ENCODE measurements around the gene CBL. TPM values are rescaled to one million over a fixed set of nuclear protein-coding genes. Genes with fewer than 3 reads are reported as not detected.

Gene CBL
- polyA plus RNA-seq, 3 donors, result 7.6 to 24.0 (median 23.1) TPM

- Histone ChIP-seq H4K20me1 (ENCODE audit: insufficient read depth, low read length) (peaks cover 9% of the 10 kb centered on the region), H3K36me3 (replicated peaks in 1 of 2; ENCODE audit: control insufficient read depth in 1 of 2, insufficient read depth in 2 of 2, low read length in 2 of 2) (no peaks in the 10 kb centered on the region), H3K4me3 (replicated peaks in 1 of 3; ENCODE audit: low read depth in 2 of 3, low read length in 3 of 3) (no peak overlapping the region), H3K9ac (ENCODE audit: insufficient read depth, low read length, poor library complexity, severe bottlenecking) (no peak overlapping the region), H3K27ac (ENCODE audit: low read depth in 1 of 2, low read length in 2 of 2) (no peak overlapping the region), H2AFZ (ENCODE audit: insufficient read depth, low read depth, low read length, poor library complexity, severe bottlenecking) (no peak overlapping the region), H3K27me3 (ENCODE audit: control insufficient read depth in 2 of 2, insufficient read depth in 2 of 2, low read length in 2 of 2) (no peaks in the 10 kb centered on the region), H3K9me3 (replicated peaks in 1 of 2; ENCODE audit: control insufficient read depth in 1 of 2, insufficient read depth in 1 of 2, low read length in 2 of 2) (no peaks in the 10 kb centered on the region), H3K4me2 (replicated peaks; ENCODE audit: extremely low read depth, low read length, poor library complexity, severe bottlenecking) (no peak overlapping the region), H3K4me1 (ENCODE audit: control insufficient read depth in 1 of 2, insufficient read depth in 2 of 2, low read length in 2 of 2) (peaks cover 21 to 29% of the 10 kb centered on the region in 2 donors), H3K79me2 (ENCODE audit: insufficient read depth, low read length) (peaks cover 14% of the 10 kb centered on the region)
- peaks cover 26% of the 10 kb centered on the region for H3K4me1 Mint-ChIP-seq
- no peaks in the 10 kb centered on the region for H3K36me3 Mint-ChIP-seq
- H3K27ac Mint-ChIP-seq, result no peak overlapping the region
- H3K4me3 Mint-ChIP-seq, result no peak overlapping the region
- 92% methylated on average over 2 of the region's 7 CpGs for WGBS (ENCODE audit: insufficient coverage)
- TF ChIP-seq CTCF (IDR thresholded peaks at IDR 0.05), result no peak
- no peaks in the 10 kb centered on the region for H3K9me3 Mint-ChIP-seq
- intact Hi-C loops (cut with micrococcal nuclease), result no loop called here
- H3K27me3 Mint-ChIP-seq (ENCODE audit: low read depth in 3 of 3), result no peaks in the 10 kb centered on the region
- DNase-seq, result no peak
Measured at GRCh38 chr11:119202554-119202953, 3.6 kb upstream of the CBL start.

- H3K79me2 ChIP-seq (ENCODE audit: insufficient read depth, low read length), result peaks cover 29% of the 10 kb centered on the region
- H3K4me2 ChIP-seq (replicated peaks; ENCODE audit: extremely low read depth, low read length, poor library complexity, severe bottlenecking), result no peak overlapping the region
- H3K4me3 Mint-ChIP-seq, result no peak overlapping the region
- H4K20me1 ChIP-seq (ENCODE audit: insufficient read depth, low read length), result peaks cover 24% of the 10 kb centered on the region
- intact Hi-C loops (cut with micrococcal nuclease), result no loop called here
- H2AFZ ChIP-seq (ENCODE audit: insufficient read depth, low read depth, low read length, poor library complexity, severe bottlenecking), result no peak overlapping the region
- TF ChIP-seq CTCF (IDR thresholded peaks at IDR 0.05), result no peak
- peak overlapping the region in 1 of 7 donors; percentile 93 for H3K27ac Mint-ChIP-seq
- H3K9me3 ChIP-seq (replicated peaks in 1 of 2; ENCODE audit: control insufficient read depth in 1 of 2, insufficient read depth in 1 of 2, low read length in 2 of 2), result no peaks in the 10 kb centered on the region
- H3K36me3 ChIP-seq (replicated peaks in 1 of 2; ENCODE audit: control insufficient read depth in 1 of 2, insufficient read depth in 2 of 2, low read length in 2 of 2), result no peaks in the 10 kb centered on the region
- H3K9ac ChIP-seq (ENCODE audit: insufficient read depth, low read length, poor library complexity, severe bottlenecking), result no peak overlapping the region
- H3K27me3 Mint-ChIP-seq (ENCODE audit: low read depth in 3 of 3), result no peaks in the 10 kb centered on the region
- 90% methylated on average over 7 of the region's 9 CpGs for whole genome bisulfite sequencing (ENCODE audit: insufficient coverage)
- no peak for DNase-seq
- no peaks in the 10 kb centered on the region for H3K27me3 ChIP-seq (ENCODE audit: control insufficient read depth in 2 of 2, insufficient read depth in 2 of 2, low read length in 2 of 2)
- peaks cover 34 to 44% of the 10 kb centered on the region in 2 donors for H3K4me1 ChIP-seq (ENCODE audit: control insufficient read depth in 1 of 2, insufficient read depth in 2 of 2, low read length in 2 of 2)
- peaks cover 0 to 3% of the 10 kb centered on the region in 2 donors for H3K36me3 Mint-ChIP-seq
- no peaks in the 10 kb centered on the region for H3K9me3 Mint-ChIP-seq
- H3K4me3 ChIP-seq (replicated peaks in 1 of 3; ENCODE audit: low read depth in 2 of 3, low read length in 3 of 3), result no peak overlapping the region
- peaks cover 34% of the 10 kb centered on the region for H3K4me1 Mint-ChIP-seq
- H3K27ac ChIP-seq (ENCODE audit: low read depth in 1 of 2, low read length in 2 of 2), result no peak overlapping the region
Measured at GRCh38 chr11:119204066-119204465, 2.1 kb upstream of the CBL start.

All from CD14-positive monocyte (primary cell).